Lower lobe of right lung (tissue), 2 donors: Measurements from ENCODE around the gene PLCL2. TPM values are rescaled to one million over a fixed set of nuclear protein-coding genes. Genes with fewer than 3 reads are reported as not detected.

Experiments
- ATAC-seq, 2 donors: fragments of 200-7000 bp; cut with Tn5 transposase; one replicate each; pipeline ENCODE4 v1.9.1; 2020 to 2022; ENCODE audit warnings: mild to moderate bottlenecking in 2 of 2, moderate library complexity in 2 of 2
- DNase-seq: peaks from one replicate; pipeline ENCODE4 v3.0.0-alpha.2; 2020
- H3K27ac ChIP-seq: fragments of 200-600 bp; one replicate; pipeline ENCODE4 v1.8.0; 2022
- H3K27me3 ChIP-seq: fragments of 200-600 bp; one replicate; pipeline ENCODE4 v1.8.0; 2022; ENCODE audit warnings: low read depth
- H3K36me3 ChIP-seq: fragments of 200-600 bp; one replicate; pipeline ENCODE4 v1.8.0; 2022; ENCODE audit warnings: mild to moderate bottlenecking
- H3K4me1 ChIP-seq: fragments of 200-600 bp; one replicate; pipeline ENCODE4 v1.8.0; 2022
- H3K4me3 ChIP-seq: fragments of 200-600 bp; one replicate; pipeline ENCODE4 v1.8.0; 2022; ENCODE audit warnings: mild to moderate bottlenecking
- H3K9me3 ChIP-seq: fragments of 200-600 bp; one replicate; pipeline ENCODE4 v1.8.0; 2022
- intact Hi-C: fragments of 100-400 bp; cut with DNase I; formaldehyde crosslinking; loops from one replicate; pipeline ENCODE4 v1.11.0; 2022
- total RNA-seq: library from RNA; stranded (reverse); fragmentation: NEBNext Ultra II Directional; extraction: Animal tissue kit (Norgen Biotek cat#: 25700); gene quantifications from one replicate; pipeline ENCODE4 v1.2.1, GENCODE V29; 2021
- TF ChIP-seq, protein P1 (sequence below): fragments of 200-600 bp; IDR thresholded peaks from one replicate; pipeline ENCODE4 v1.8.0; 2022; ENCODE audit warnings: antibody characterized with exemption, mild to moderate bottlenecking
- donor health status: DM: no; HTN: yes; CAD: no; lungs with severe emphysema.

PLCL2 gene
- total RNA-seq, 1 donor from 2014 or later: 12.1 TPM

DNA sequence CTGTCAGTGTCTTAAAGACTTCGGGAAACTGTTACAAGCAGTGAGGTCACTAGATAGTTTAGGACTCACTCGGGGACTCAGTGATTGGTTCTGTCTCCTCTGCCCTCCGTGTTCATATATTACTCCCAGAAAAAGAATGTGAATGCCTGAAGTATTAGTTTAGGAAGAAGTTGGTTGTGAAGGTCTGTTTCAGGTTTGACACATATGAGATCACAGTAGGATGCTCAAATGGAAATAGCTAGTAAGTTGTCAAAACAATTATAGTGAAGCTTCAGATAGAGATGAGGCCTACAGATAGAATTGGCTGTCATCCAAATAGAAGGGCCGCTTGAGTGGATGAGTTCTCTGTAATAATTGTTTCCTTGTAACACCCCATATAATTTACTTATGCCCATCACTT, 172.6 kb downstream of the PLCL2 start:
- TF ChIP-seq, protein P1, sequence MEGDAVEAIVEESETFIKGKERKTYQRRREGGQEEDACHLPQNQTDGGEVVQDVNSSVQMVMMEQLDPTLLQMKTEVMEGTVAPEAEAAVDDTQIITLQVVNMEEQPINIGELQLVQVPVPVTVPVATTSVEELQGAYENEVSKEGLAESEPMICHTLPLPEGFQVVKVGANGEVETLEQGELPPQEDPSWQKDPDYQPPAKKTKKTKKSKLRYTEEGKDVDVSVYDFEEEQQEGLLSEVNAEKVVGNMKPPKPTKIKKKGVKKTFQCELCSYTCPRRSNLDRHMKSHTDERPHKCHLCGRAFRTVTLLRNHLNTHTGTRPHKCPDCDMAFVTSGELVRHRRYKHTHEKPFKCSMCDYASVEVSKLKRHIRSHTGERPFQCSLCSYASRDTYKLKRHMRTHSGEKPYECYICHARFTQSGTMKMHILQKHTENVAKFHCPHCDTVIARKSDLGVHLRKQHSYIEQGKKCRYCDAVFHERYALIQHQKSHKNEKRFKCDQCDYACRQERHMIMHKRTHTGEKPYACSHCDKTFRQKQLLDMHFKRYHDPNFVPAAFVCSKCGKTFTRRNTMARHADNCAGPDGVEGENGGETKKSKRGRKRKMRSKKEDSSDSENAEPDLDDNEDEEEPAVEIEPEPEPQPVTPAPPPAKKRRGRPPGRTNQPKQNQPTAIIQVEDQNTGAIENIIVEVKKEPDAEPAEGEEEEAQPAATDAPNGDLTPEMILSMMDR: no peak
- no peak overlapping the region for H3K27ac ChIP-seq
- no peak for DNase-seq
- no peaks in the 10 kb centered on the region for H3K4me1 ChIP-seq
- H3K4me3 ChIP-seq: no peak overlapping the region
- H3K27me3 ChIP-seq: no peaks in the 10 kb centered on the region
- H3K36me3 ChIP-seq: no peaks in the 10 kb centered on the region
- H3K9me3 ChIP-seq: peaks cover 4% of the 10 kb centered on the region
- no peak for ATAC-seq
- intact Hi-C loops: no loop called here

DNA sequence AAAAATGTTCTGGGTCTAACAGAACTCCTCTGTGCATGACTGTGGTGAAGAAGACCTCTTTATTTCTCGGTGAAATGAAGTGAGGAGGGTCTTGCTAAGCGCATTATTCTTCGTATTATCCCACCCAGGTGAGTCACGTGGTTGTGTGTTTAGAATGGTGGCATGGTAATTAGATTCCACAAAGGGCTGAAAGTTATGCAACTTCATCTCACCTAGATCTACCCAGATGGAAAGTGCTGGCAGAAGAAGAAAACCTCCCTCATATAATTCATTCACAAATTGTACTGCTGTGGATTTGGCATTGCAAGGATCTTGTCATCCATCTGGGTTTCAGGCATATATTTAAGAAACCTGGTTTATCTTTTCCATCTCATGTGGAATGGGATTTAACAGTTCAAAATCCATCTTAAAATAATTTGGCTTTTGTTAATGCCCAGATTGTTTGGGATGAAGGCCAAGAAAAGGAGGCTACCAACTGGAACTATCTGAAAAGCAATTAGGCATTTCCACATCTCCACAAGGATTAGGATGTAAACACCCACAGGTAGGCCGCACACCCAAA, 175.3 kb downstream of the PLCL2 start:
- H3K27ac ChIP-seq: no peak overlapping the region
- H3K27me3 ChIP-seq: no peaks in the 10 kb centered on the region
- H3K4me1 ChIP-seq: no peaks in the 10 kb centered on the region
- intact Hi-C loops: no loop called here
- TF ChIP-seq, protein P1: no peak
- DNase-seq: no peak
- no peak for ATAC-seq
- H3K36me3 ChIP-seq: no peaks in the 10 kb centered on the region
- H3K4me3 ChIP-seq: no peak overlapping the region
- no peaks in the 10 kb centered on the region for H3K9me3 ChIP-seq

DNA sequence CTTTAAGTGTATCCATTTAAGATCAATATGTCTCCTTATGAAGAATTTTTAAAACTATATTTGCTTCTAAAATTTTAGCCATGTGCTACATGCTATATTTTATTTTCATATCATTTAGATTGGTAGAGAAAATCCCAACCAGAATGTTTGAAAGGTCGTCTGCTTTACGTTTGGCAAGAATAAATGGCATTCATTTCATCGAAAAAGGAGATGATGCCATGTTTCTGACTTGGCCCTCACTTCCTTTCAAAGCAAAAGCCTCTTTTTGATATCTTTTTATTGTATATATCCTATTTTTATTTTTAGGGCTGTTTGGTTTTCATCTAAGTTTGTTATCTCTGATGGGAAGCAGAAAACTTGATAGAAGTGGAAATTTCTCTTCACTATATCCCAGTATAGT, 176.2 kb downstream of the PLCL2 start:
- TF ChIP-seq, protein P1: no peak
- no peaks in the 10 kb centered on the region for H3K4me1 ChIP-seq
- intact Hi-C loops: no loop called here
- no peak overlapping the region for H3K27ac ChIP-seq
- no peaks in the 10 kb centered on the region for H3K36me3 ChIP-seq
- no peaks in the 10 kb centered on the region for H3K27me3 ChIP-seq
- H3K9me3 ChIP-seq: no peaks in the 10 kb centered on the region
- no peak overlapping the region for H3K4me3 ChIP-seq
- DNase-seq (no peak), ATAC-seq (no peak)

DNA sequence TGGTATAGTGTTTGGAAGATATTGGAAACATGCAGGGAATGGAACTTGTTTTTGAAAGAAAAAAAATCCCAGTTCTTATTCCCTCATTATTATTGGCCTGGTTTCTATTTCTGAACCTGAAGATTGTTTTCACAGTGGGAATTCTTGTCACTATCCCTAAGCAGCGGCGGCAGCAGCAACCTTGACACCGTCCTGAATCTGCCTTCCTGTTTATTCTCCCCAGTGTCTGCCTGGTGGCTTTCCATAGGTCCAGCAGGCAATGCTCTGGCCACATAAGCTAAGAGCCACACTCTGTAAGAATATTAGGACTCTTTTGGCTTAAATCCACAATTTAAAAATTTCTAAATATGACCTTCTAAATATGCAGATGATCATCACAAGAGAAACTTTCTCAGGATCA, 178.0 kb downstream of the PLCL2 start:
- H3K4me3 ChIP-seq: no peak overlapping the region
- TF ChIP-seq, protein P1: no peak
- intact Hi-C loops: no loop called here
- DNase-seq (no peak), ATAC-seq (no peak)
- H3K4me1 ChIP-seq: no peaks in the 10 kb centered on the region
- no peak overlapping the region for H3K27ac ChIP-seq
- H3K36me3 ChIP-seq: no peaks in the 10 kb centered on the region
- H3K9me3 ChIP-seq: no peaks in the 10 kb centered on the region
- no peaks in the 10 kb centered on the region for H3K27me3 ChIP-seq

DNA sequence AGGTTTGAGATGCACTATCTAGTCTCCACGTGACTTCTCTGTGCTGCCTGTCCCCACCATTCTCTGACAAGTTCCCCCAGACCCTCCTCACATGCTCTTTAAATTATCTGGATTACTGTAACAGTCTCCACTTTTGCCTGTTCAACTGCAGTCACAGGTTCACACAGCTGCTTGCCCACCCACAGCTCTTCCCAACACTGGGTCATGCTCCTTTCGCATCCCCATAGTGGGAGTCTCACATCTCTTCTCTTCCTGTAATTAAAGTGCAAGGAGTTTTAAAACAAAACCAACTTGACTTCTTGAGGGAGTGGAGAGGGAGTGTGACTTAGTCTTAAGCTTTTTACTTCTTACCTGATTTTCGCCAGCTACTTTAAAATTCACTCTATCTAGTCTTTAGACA, 178.8 kb downstream of the PLCL2 start:
- TF ChIP-seq, protein P1: no peak
- no peaks in the 10 kb centered on the region for H3K9me3 ChIP-seq
- ATAC-seq: no peak

DNA sequence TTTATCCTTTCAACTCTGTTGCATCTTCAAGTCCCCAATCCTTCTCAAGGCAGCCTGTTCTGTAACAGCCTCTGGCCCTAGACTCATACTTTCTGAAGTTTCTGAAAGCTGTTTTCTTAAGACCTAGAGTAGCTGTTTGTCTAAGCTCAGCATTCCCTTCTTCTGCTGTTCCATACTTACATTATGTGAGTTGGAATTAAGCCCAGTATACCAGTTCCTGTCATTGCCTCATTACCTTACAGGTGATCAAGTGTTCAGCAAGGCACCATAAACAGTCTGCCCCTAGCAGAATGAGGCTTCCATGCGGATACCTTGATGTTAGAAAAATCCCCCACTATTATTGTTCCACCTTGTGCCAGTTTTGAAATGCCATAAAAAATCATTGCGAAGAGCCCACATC, 180.6 kb downstream of the PLCL2 start:
- peaks cover 13% of the 10 kb centered on the region for H3K36me3 ChIP-seq
- ATAC-seq (no peak), DNase-seq (no peak)
- TF ChIP-seq, protein P1: no peak
- H3K4me1 ChIP-seq: no peaks in the 10 kb centered on the region
- H3K9me3 ChIP-seq: no peaks in the 10 kb centered on the region
- H3K27ac ChIP-seq: no peak overlapping the region
- no peaks in the 10 kb centered on the region for H3K27me3 ChIP-seq
- H3K4me3 ChIP-seq: no peak overlapping the region
- intact Hi-C loops: no loop called here

More for the DNA sequence above, 178.8 kb downstream of the PLCL2 start:
- Histone ChIP-seq H3K27me3 (no peaks in the 10 kb centered on the region), H3K36me3 (peaks cover 8% of the 10 kb centered on the region), H3K4me3 (no peak overlapping the region), H3K4me1 (no peaks in the 10 kb centered on the region), H3K27ac (no peak overlapping the region)
- intact Hi-C loops: no loop called here
- DNase-seq: no peak
